IMR-90 (cell line): Measurements from ENCODE around the gene GALNT6. TPM values are rescaled to one million over a fixed set of nuclear protein-coding genes. Genes with fewer than 3 reads are reported as not detected.

ENCODE experiments used
- ATAC-seq: fragments of 200-7000 bp; cut with Tn5 transposase; 2 replicates; pipeline ENCODE4 v1.9.1; 2020; ENCODE audit warnings: low read depth, mild to moderate bottlenecking, moderate library complexity
- BruUV-seq: library from RNA; stranded (reverse); fragments of 400-500 nt; replicated peaks from 2 replicates; lab custom pipeline; 2021; lab: Mats Ljungman, UMichigan
- CTCF ChIA-PET: fragments of 300-600 bp; formaldehyde crosslinking; extraction: SDS; loops from one replicate; lab custom pipeline; 2021; ENCODE audit warnings: antibody characterized with exemption; lab: Yijun Ruan, JAX
- POLR2A ChIA-PET: fragments of 300-600 bp; sonication (Branson Sonifier 250); formaldehyde crosslinking; loops from one replicate; lab custom pipeline; 2022; ENCODE audit warnings: antibody characterized with exemption; ENCODE audit not compliant: unreplicated experiment; lab: Charles Lee
- DNase-seq: peaks from one replicate; pipeline ENCODE4 v3.0.0; 2013
- H2AFZ ChIP-seq: replicated peaks from 2 replicates; pipeline ENCODE3; 2013; ENCODE audit warnings: low read length, mild to moderate bottlenecking; ENCODE audit not compliant: poor library complexity
- H2AK5ac ChIP-seq: 2 replicates; pipeline ENCODE4 v1.6.1; 2013; ENCODE audit warnings: low read depth, low read length, inconsistent platforms
- H2AK9ac ChIP-seq: replicated peaks from 2 replicates; pipeline ENCODE3; 2013; ENCODE audit warnings: mild to moderate bottlenecking, low read depth, low read length, moderate library complexity; ENCODE audit not compliant: poor library complexity
- H2BK120ac ChIP-seq: 2 replicates; pipeline ENCODE4 v1.6.1; 2013; ENCODE audit warnings: low read depth, low read length, inconsistent platforms
- H2BK15ac ChIP-seq: 3 replicates; pipeline ENCODE4 v1.6.1; 2013; ENCODE audit warnings: low read depth, low read length, inconsistent platforms
- H2BK20ac ChIP-seq: 2 replicates; pipeline ENCODE4 v1.6.1; 2013; ENCODE audit warnings: low read depth, mild to moderate bottlenecking, inconsistent platforms, low read length, moderate library complexity
- H2BK5ac ChIP-seq: 2 replicates; pipeline ENCODE4 v1.6.1; 2013; ENCODE audit warnings: mild to moderate bottlenecking, low read depth, low read length, inconsistent platforms; ENCODE audit not compliant: poor library complexity, severe bottlenecking
- H3K14ac ChIP-seq: replicated peaks from 2 replicates; pipeline ENCODE4 v1.6.1; 2013; ENCODE audit warnings: low read depth, low read length, inconsistent platforms
- H3K18ac ChIP-seq: 2 replicates; pipeline ENCODE4 v1.6.1; 2013; ENCODE audit warnings: low read depth, low read length, control low read depth
- H3K23ac ChIP-seq: 2 replicates; pipeline ENCODE4 v1.6.1; 2013; ENCODE audit warnings: low read depth, low read length, inconsistent platforms
- H3K27ac ChIP-seq: 2 replicates; pipeline ENCODE4 v1.5.1; 2013; ENCODE audit warnings: mild to moderate bottlenecking, control low read depth, low read length; ENCODE audit not compliant: insufficient read depth
- H3K27me3 ChIP-seq: 2 replicates; pipeline ENCODE4 v1.6.1; 2013; ENCODE audit warnings: low read length; ENCODE audit not compliant: control insufficient read depth, insufficient read depth
- H3K36me3 ChIP-seq: 2 replicates; pipeline ENCODE4 v1.6.1; 2013; ENCODE audit warnings: low read length, mixed read lengths; ENCODE audit not compliant: control insufficient read depth, insufficient read depth
- H3K4ac ChIP-seq: 2 replicates; pipeline ENCODE4 v1.6.1; 2013; ENCODE audit warnings: low read depth, low read length, inconsistent platforms
- H3K4me1 ChIP-seq: 2 replicates; pipeline ENCODE4 v1.6.1; 2013; ENCODE audit warnings: low read length, mixed read lengths; ENCODE audit not compliant: control insufficient read depth, insufficient read depth
- H3K4me2 ChIP-seq: 2 replicates; pipeline ENCODE4 v1.6.1; 2013; ENCODE audit warnings: low read depth, mild to moderate bottlenecking, control low read depth, low read length, moderate library complexity
- H3K4me3 ChIP-seq: 2 replicates; pipeline ENCODE4 v1.5.1; 2013; ENCODE audit warnings: low read depth, mild to moderate bottlenecking, control low read depth, low read length, moderate library complexity; ENCODE audit not compliant: insufficient read depth
- H3K56ac ChIP-seq: 2 replicates; pipeline ENCODE4 v1.6.1; 2013; ENCODE audit warnings: low read length, inconsistent platforms; ENCODE audit not compliant: insufficient read depth; ENCODE audit errors: extremely low read depth
- H3K79me1 ChIP-seq, 2 experiments: 2 replicates each; pipeline ENCODE4 v1.6.1; 2013; ENCODE audit warnings: low read length in 2 of 2, inconsistent platforms in 1 of 2, low read depth in 1 of 2
- H3K9ac ChIP-seq: 2 replicates; pipeline ENCODE4 v1.6.1; 2013; ENCODE audit warnings: low read depth, low read length, control low read depth
- H3K9me1 ChIP-seq: 2 replicates; pipeline ENCODE4 v1.6.1; 2013; ENCODE audit warnings: low read length, inconsistent platforms; ENCODE audit not compliant: insufficient read depth
- H3K9me3 ChIP-seq: 2 replicates; pipeline ENCODE4 v1.6.1; 2013; ENCODE audit warnings: low read length; ENCODE audit not compliant: control insufficient read depth, insufficient read depth
- H4K20me1 ChIP-seq: 2 replicates; pipeline ENCODE4 v1.6.1; 2013; ENCODE audit warnings: low read length, inconsistent platforms; ENCODE audit not compliant: insufficient read depth
- H4K5ac ChIP-seq: 2 replicates; pipeline ENCODE4 v1.6.1; 2013; ENCODE audit warnings: mild to moderate bottlenecking, low read depth, low read length, control low read depth
- H4K8ac ChIP-seq, 2 experiments: 2 replicates each; pipeline ENCODE4 v1.6.1; 2013; ENCODE audit warnings: low read depth in 2 of 2, low read length in 2 of 2, control low read depth in 1 of 2, inconsistent platforms in 1 of 2
- H4K91ac ChIP-seq: 2 replicates; pipeline ENCODE4 v1.6.1; 2013; ENCODE audit warnings: low read depth, low read length, inconsistent platforms; ENCODE audit not compliant: insufficient read depth
- BHLHE40 ChIP-seq: fragments of 150-350 bp; IDR thresholded peaks from 2 replicates; pipeline ENCODE4 v1.6.1; 2016; ENCODE audit warnings: mild to moderate bottlenecking, low read depth, low read length
- CEBPB ChIP-seq: IDR thresholded peaks from 2 replicates; pipeline ENCODE4 v1.6.1; 2012; ENCODE audit warnings: low read depth, low read length, improper control_type of control experiment
- CHD1 ChIP-seq: IDR thresholded peaks from 2 replicates; pipeline ENCODE4 v1.6.1; 2012; ENCODE audit warnings: low read depth, low read length, improper control_type of control experiment
- CTCF ChIP-seq: conservative IDR thresholded peaks from 2 replicates; pipeline ENCODE4 v1.5.1; 2012; ENCODE audit warnings: mild to moderate bottlenecking, low read depth, low read length, improper control_type of control experiment
- ELK1 ChIP-seq: fragments of 150-350 bp; IDR thresholded peaks from 2 replicates; pipeline ENCODE4 v1.6.1; 2016; ENCODE audit warnings: low read depth, mild to moderate bottlenecking, low read length, moderate library complexity, borderline replicate concordance
- MAFK ChIP-seq: IDR thresholded peaks from 2 replicates; pipeline ENCODE4 v1.6.1; 2012; ENCODE audit warnings: low read depth, low read length, improper control_type of control experiment
- NFE2L2 ChIP-seq: fragments of 150-350 bp; IDR thresholded peaks from 2 replicates; pipeline ENCODE4 v1.6.1; 2016; ENCODE audit warnings: low read depth, mild to moderate bottlenecking, low read length
- POLR2A ChIP-seq: IDR thresholded peaks from 2 replicates; pipeline ENCODE4 v1.6.1; 2012; ENCODE audit warnings: mild to moderate bottlenecking, low read depth, low read length
- RAD21 ChIP-seq: IDR thresholded peaks from 2 replicates; pipeline ENCODE4 v1.6.1; 2012; ENCODE audit warnings: low read length, improper control_type of control experiment
- RFX5 ChIP-seq: IDR thresholded peaks from 2 replicates; pipeline ENCODE4 v1.8.0; 2012; ENCODE audit warnings: low read depth, mild to moderate bottlenecking, low read length, moderate library complexity
- SMC3 ChIP-seq: fragments of 150-350 bp; IDR thresholded peaks from 2 replicates; pipeline ENCODE4 v1.6.1; 2016; ENCODE audit warnings: low read depth, mild to moderate bottlenecking, antibody characterized with exemption, low read length, moderate library complexity
- USF2 ChIP-seq: fragments of 150-350 bp; IDR thresholded peaks from 2 replicates; pipeline ENCODE4 v1.6.1; 2017; ENCODE audit warnings: mild to moderate bottlenecking, antibody characterized with exemption, low read length, low read depth
- WGBS, 2 experiments: methylation state at CpG; one replicate each; pipeline versions ENCODE4 v1.1.5 to v1.1.7; 2013; ENCODE audit warnings: missing lambda C conversion rate in 2 of 2; ENCODE audit not compliant: insufficient read length in 1 of 2; ENCODE audit errors: extremely low coverage in 2 of 2; 5-methylcytosine and 5-hydroxymethylcytosine counted together
- dilution Hi-C: fragments of 300-500 bp; cut with HindIII; formaldehyde crosslinking; loops from one replicate; pipeline ENCODE4 v1.14.3; 2018; ENCODE audit warnings: low sequenced_read_pairs; ENCODE audit not compliant: unreplicated experiment
- in situ Hi-C: fragments of 300-500 bp; cut with MboI; formaldehyde crosslinking; loops from 3 replicates; pipeline ENCODE4 v1.14.3; 2019; ENCODE audit warnings: low sequenced_read_pairs, inconsistent platforms, mixed read lengths
- intact Hi-C: fragments of 100-400 bp; cut with micrococcal nuclease; formaldehyde crosslinking; loops from 2 replicates; pipeline ENCODE4 v1.10.0; 2022
- polyA plus RNA-seq, 3 experiments: library from polyadenylated mRNA; depleted of rRNA; stranded (reverse); fragments of >200 nt; gene quantifications; 2 replicates each; pipeline ENCODE4 v1.2.3, GENCODE V29; 2012; ENCODE audit warnings: low replicate concordance in 1 of 3
- total RNA-seq: library from RNA; depleted of rRNA; stranded (reverse); fragments of >200 nt; gene quantifications from 2 replicates; pipeline ENCODE4 v1.2.3, GENCODE V29; 2012

GALNT6 gene
- total and polyA plus RNA-seq, 2 of the 4 experiments (the other 2 are of a cell fraction): 17.1 to 23.7 TPM

GRCh38 chr12:51379571-51379970 lies 11.6 kb downstream of the GALNT6 start:
- WGBS, 2 experiments: 83% methylated on average over 2 of the region's 11 CpGs; no CpG with 5 or more reads in 1 of the 2 experiments
- no peak overlapping the region for H2AK9ac ChIP-seq
- H2AFZ ChIP-seq: no peak overlapping the region
- no peak overlapping the region for H3K4ac ChIP-seq
- TF ChIP-seq MAFK (no peak), RAD21 (no peak), USF2 (no peak), ELK1 (no peak), CEBPB (no peak), CTCF (no peak), NFE2L2 (no peak), POLR2A (no peak), BHLHE40 (no peak), RFX5 (no peak), SMC3 (no peak), CHD1 (no peak)
- H4K20me1 ChIP-seq: no peaks in the 10 kb centered on the region
- no peak overlapping the region for H2BK20ac ChIP-seq
- DNase-seq: no peak
- no peak overlapping the region for H3K14ac ChIP-seq
- 0 out of 4 replicates have a peak, but pooled peaks cover 0 to 6% of the 10 kb centered on the region in 2 experiments for H3K79me1 ChIP-seq
- H4K91ac ChIP-seq: no peak overlapping the region
- H2AK5ac ChIP-seq: no peak overlapping the region
- no peak overlapping the region for H3K18ac ChIP-seq
- intact Hi-C loops (no loop called here), dilution Hi-C loops (no loop called here), in situ Hi-C loops (no loop called here)
- no peaks in the 10 kb centered on the region for H3K36me3 ChIP-seq
- H4K8ac ChIP-seq: no peak overlapping the region
- no peak overlapping the region for H2BK5ac ChIP-seq
- no TSS peak for BruUV-seq
- no peak overlapping the region for H3K4me3 ChIP-seq
- no peaks in the 10 kb centered on the region for H3K9me3 ChIP-seq
- no peak overlapping the region for H2BK15ac ChIP-seq
- peaks cover 10% of the 10 kb centered on the region for H3K4me1 ChIP-seq
- no peak overlapping the region for H2BK120ac ChIP-seq
- no peak overlapping the region for H4K5ac ChIP-seq
- POLR2A ChIA-PET: no interaction called here
- no peak overlapping the region for H3K27ac ChIP-seq
- no peak overlapping the region for H3K4me2 ChIP-seq
- peaks cover 12% of the 10 kb centered on the region for H3K9me1 ChIP-seq
- no peak overlapping the region for H3K23ac ChIP-seq
- CTCF ChIA-PET: no interaction called here
- ATAC-seq: no peak
- H3K56ac ChIP-seq: no peak overlapping the region
- no peaks in the 10 kb centered on the region for H3K27me3 ChIP-seq
- H3K9ac ChIP-seq: no peak overlapping the region
